Measurements from ENCODE around the gene GPHB5.
A peak's percentile ranks its signal among the peaks of the same experiment; 100 is the strongest.
"Not testable (repeated sequence)": the region's sequence is repeated elsewhere in the genome, so short reads cannot be mapped to it uniquely, and the experiment has no call there.

Gene GPHB5

DNA sequence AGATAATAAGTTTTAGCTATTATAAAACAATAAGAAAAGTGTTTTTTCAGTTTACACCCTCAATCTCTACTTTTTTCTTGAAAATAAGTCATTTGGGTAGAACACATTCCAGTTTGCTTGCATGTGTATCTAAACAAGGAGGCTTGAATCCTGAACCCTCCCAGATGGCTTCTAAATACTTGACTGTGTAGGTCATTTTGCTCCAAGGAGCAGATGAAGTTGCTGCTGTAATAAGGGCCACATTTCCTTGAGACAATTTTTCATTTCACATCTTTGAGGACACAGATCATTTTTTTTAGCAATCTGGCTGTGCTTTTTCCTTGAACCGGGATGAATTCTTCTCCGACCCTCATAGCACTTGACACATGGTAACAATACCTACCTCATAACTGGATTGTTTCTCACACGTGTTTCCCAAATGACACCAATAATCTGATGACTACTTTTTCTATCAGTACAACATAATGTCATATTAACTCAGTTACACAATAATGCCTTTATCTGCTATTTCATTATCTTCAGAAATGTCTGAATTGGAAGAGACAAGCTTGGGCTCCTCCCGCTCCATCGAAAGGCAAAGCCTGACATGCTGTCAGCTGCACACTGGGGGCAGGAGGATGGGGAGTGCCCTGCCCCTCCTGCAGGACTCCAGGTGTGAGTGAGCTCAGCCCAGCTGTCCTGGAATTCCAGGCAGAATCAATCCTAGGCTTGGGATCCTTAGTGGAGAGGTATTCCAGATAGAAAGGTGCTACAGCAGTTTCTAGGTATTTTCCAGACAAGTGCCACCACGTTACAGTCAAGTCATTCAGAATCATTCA, 30.9 kb downstream of the GPHB5 start:
- no peaks in the 10 kb centered on the region for H3K9me3 ChIP-seq (ENCODE audit: low read depth, low read length)
- TF ChIP-seq EZH2 (IDR thresholded peaks at IDR 0.05) (no peak), POLR2AphosphoS5 (IDR thresholded peaks at IDR 0.05; ENCODE audit: borderline replicate concordance, low read depth, low read length) (no peak), FOXP2 (optimal IDR thresholded peaks at IDR 0.05; ENCODE audit: control extremely low read depth, extremely low read length, insufficient read depth) (no peak)
- no peak overlapping the region for H3K9ac ChIP-seq (ENCODE audit: insufficient read length)
- H3K4me3 ChIP-seq = no peak overlapping the region
- DNase-seq (ENCODE audit: low read depth, low spot score) = no peak
- no peaks in the 10 kb centered on the region for H3K36me3 ChIP-seq (ENCODE audit: insufficient read depth, low read length)
- H3K27ac ChIP-seq = no peak overlapping the region

DNA sequence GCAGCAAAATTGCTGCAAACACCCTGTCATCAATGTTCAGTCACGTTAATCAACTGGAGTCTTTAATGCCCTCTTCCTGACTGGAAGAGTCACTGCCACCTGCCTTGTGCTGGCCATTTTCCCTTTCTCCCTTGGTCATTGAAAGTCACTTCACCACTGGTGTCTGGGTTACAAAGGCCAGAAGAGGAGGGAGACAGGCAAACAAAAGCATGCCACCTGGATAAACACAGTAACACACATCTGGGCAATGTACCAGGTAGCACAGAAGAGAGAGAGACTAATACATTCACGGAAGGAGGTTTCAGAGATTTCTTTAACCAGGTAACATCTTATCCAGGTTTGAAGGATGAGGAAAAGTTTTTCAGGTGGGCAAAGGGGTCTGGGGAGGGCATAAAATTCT, 32.7 kb downstream of the GPHB5 start:
- no peaks in the 10 kb centered on the region for H3K36me3 ChIP-seq (ENCODE audit: insufficient read depth, low read length)
- H3K27ac ChIP-seq = no peak overlapping the region
- H3K4me3 ChIP-seq = no peak overlapping the region
- TF ChIP-seq POLR2AphosphoS5 (IDR thresholded peaks at IDR 0.05; ENCODE audit: borderline replicate concordance, low read depth, low read length) (no peak), FOXP2 (optimal IDR thresholded peaks at IDR 0.05; ENCODE audit: control extremely low read depth, extremely low read length, insufficient read depth) (no peak), EZH2 (IDR thresholded peaks at IDR 0.05) (no peak)
- H3K9me3 ChIP-seq (ENCODE audit: low read depth, low read length) = no peaks in the 10 kb centered on the region
- no peak for DNase-seq (ENCODE audit: low read depth, low spot score)
- no peak overlapping the region for H3K9ac ChIP-seq (ENCODE audit: insufficient read length)

DNA sequence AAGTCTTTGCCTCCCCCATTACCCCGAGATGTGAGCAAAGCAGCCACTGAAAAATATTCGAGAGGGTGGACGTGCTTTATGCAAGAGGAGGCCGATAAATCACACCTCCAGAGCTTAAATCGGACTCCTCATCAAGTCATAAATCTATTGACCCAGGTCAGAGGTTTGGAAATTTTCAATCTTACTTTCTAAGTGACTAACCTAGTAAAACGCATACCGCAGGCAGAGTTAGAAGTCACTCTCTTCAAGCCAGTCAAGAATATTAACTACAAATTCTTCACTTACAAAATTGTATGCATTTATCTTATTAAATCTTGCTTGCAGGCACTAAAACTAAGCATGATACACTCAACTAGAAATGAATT, 34.9 kb downstream of the GPHB5 start:
- no peak overlapping the region for H3K4me3 ChIP-seq
- H3K9ac ChIP-seq (ENCODE audit: insufficient read length) = no peak overlapping the region
- TF ChIP-seq POLR2AphosphoS5 (IDR thresholded peaks at IDR 0.05; ENCODE audit: borderline replicate concordance, low read depth, low read length) (no peak), EZH2 (IDR thresholded peaks at IDR 0.05) (no peak), FOXP2 (optimal IDR thresholded peaks at IDR 0.05; ENCODE audit: control extremely low read depth, extremely low read length, insufficient read depth) (no peak)
- no peaks in the 10 kb centered on the region for H3K9me3 ChIP-seq (ENCODE audit: low read depth, low read length)
- no peak for DNase-seq (ENCODE audit: low read depth, low spot score)
- no peak overlapping the region for H3K27ac ChIP-seq
- H3K36me3 ChIP-seq (ENCODE audit: insufficient read depth, low read length) = no peaks in the 10 kb centered on the region

GRCh38 chr14:63282997-63283883, 35.5 kb downstream of the GPHB5 start:
- no peak overlapping the region for H3K9ac ChIP-seq (ENCODE audit: insufficient read length)
- no peak for DNase-seq (ENCODE audit: low read depth, low spot score)
- no peaks in the 10 kb centered on the region for H3K36me3 ChIP-seq (ENCODE audit: insufficient read depth, low read length)
- no peaks in the 10 kb centered on the region for H3K9me3 ChIP-seq (ENCODE audit: low read depth, low read length)
- TF ChIP-seq EZH2 (IDR thresholded peaks at IDR 0.05) (no peak), POLR2AphosphoS5 (IDR thresholded peaks at IDR 0.05; ENCODE audit: borderline replicate concordance, low read depth, low read length) (no peak), FOXP2 (optimal IDR thresholded peaks at IDR 0.05; ENCODE audit: control extremely low read depth, extremely low read length, insufficient read depth) (no peak)
- H3K27ac ChIP-seq = no peak overlapping the region
- no peak overlapping the region for H3K4me3 ChIP-seq

DNA sequence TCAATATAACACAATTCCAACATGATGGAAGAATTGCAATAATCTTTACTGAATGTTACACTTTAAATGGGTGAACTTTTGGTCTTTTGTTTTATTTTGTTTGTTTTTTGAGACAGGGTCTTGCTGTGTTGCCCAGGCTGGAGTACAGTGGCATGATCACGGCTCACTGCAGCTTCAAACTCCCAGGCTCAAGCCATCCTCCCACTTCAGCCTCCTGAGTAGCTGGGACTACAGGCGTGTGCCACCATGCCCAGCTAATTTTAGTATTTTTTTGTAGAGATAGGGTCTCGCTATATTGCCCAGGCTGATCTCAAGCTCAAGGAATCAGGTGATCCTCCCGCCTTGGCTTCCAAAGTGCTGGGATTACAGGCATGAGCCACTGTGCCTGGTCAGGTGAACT, 38.8 kb downstream of the GPHB5 start:
- H3K27ac ChIP-seq; H3K9ac ChIP-seq (ENCODE audit: insufficient read length); H3K36me3 ChIP-seq (ENCODE audit: insufficient read depth, low read length); DNase-seq (ENCODE audit: low read depth, low spot score); H3K4me3 ChIP-seq; H3K9me3 ChIP-seq (ENCODE audit: low read depth, low read length): not testable (repeated sequence)

DNA sequence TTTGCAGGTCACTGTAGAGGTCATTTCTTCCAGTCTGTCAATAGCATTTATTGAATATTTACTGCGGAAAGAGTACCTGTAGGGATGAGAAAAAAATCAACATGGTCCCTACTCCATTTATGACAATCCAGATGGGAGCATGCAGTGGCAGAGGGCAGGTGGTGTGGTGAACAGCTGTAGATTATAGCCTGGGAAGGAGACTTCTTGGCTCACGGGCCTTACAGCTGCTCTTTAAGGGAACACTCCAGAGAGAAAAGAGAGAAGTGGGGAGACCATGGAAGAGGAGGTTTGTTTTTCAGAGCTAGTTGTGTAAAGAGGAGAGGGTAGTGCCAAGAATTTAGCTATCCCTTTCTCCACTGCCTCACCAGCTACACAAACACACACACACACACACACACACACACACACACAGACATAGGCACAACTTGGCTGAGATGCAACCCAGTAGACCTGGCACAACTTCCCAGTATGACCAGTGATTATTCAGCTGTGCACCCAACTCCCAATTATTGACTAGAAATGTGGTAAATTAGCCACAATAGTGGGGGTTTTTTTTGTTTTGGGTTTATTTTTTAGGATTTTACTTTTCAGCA, 41.0 kb downstream of the GPHB5 start:
- Histone ChIP-seq H3K36me3 (ENCODE audit: insufficient read depth, low read length) (no peaks in the 10 kb centered on the region), H3K9me3 (ENCODE audit: low read depth, low read length) (no peaks in the 10 kb centered on the region), H3K9ac (ENCODE audit: insufficient read length) (no peak overlapping the region), H3K27ac (no peak overlapping the region), H3K4me3 (no peak overlapping the region)
- no peak for TF ChIP-seq POLR2AphosphoS5 (IDR thresholded peaks at IDR 0.05; ENCODE audit: borderline replicate concordance, low read depth, low read length)
- no peak for TF ChIP-seq EZH2 (IDR thresholded peaks at IDR 0.05)
- no peak for TF ChIP-seq FOXP2 (optimal IDR thresholded peaks at IDR 0.05; ENCODE audit: control extremely low read depth, extremely low read length, insufficient read depth)
- no peak for DNase-seq (ENCODE audit: low read depth, low spot score)

GRCh38 chr14:63276492-63277342, 42.0 kb downstream of the GPHB5 start:
- Histone ChIP-seq H3K36me3 (ENCODE audit: insufficient read depth, low read length) (no peaks in the 10 kb centered on the region), H3K27ac (no peak overlapping the region), H3K9me3 (ENCODE audit: low read depth, low read length) (no peaks in the 10 kb centered on the region), H3K4me3 (no peak overlapping the region), H3K9ac (ENCODE audit: insufficient read length) (no peak overlapping the region)
- TF ChIP-seq EZH2 (IDR thresholded peaks at IDR 0.05) (no peak), POLR2AphosphoS5 (IDR thresholded peaks at IDR 0.05; ENCODE audit: borderline replicate concordance, low read depth, low read length) (no peak), FOXP2 (optimal IDR thresholded peaks at IDR 0.05; ENCODE audit: control extremely low read depth, extremely low read length, insufficient read depth) (no peak)
- DNase-seq (ENCODE audit: low read depth, low spot score) = peak; percentile 42

DNA sequence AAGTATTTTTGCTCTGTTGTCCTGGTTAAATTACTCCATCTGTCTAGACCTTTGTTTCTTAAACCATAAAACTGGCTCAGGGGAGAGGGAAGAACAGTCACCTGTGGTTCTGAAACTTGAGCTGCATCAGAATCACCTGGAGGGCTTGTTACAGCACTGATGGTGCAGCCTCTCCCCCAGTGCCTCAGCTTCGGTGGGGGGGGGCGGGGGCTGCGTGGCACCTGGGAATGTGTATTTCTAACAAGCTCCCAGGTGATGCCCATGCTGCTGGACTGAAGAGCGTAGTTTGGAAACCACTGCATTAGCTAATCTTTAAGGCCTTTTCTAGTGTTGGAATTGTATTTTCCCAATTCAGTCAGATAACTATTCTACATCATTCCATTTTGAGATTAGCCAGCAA, 42.7 kb downstream of the GPHB5 start:
- Histone ChIP-seq H3K9ac (ENCODE audit: insufficient read length) (no peak overlapping the region), H3K4me3 (no peak overlapping the region), H3K36me3 (ENCODE audit: insufficient read depth, low read length) (no peaks in the 10 kb centered on the region), H3K27ac (no peak overlapping the region), H3K9me3 (ENCODE audit: low read depth, low read length) (no peaks in the 10 kb centered on the region)
- DNase-seq (ENCODE audit: low read depth, low spot score) = no peak
- TF ChIP-seq POLR2AphosphoS5 (IDR thresholded peaks at IDR 0.05; ENCODE audit: borderline replicate concordance, low read depth, low read length) (no peak), EZH2 (IDR thresholded peaks at IDR 0.05) (no peak), FOXP2 (optimal IDR thresholded peaks at IDR 0.05; ENCODE audit: control extremely low read depth, extremely low read length, insufficient read depth) (no peak)
